GM19397 (cell line): ENCODE measurements around the gene BTBD17.

Experiments used
- ATAC-seq: cut with Tn5 transposase; IDR thresholded peaks from one replicate; pipeline ENCODE4 v1.9.1; 2021; ENCODE audit warnings: mild to moderate bottlenecking, moderate library complexity; ENCODE audit not compliant: unreplicated experiment

BTBD17 gene

DNA sequence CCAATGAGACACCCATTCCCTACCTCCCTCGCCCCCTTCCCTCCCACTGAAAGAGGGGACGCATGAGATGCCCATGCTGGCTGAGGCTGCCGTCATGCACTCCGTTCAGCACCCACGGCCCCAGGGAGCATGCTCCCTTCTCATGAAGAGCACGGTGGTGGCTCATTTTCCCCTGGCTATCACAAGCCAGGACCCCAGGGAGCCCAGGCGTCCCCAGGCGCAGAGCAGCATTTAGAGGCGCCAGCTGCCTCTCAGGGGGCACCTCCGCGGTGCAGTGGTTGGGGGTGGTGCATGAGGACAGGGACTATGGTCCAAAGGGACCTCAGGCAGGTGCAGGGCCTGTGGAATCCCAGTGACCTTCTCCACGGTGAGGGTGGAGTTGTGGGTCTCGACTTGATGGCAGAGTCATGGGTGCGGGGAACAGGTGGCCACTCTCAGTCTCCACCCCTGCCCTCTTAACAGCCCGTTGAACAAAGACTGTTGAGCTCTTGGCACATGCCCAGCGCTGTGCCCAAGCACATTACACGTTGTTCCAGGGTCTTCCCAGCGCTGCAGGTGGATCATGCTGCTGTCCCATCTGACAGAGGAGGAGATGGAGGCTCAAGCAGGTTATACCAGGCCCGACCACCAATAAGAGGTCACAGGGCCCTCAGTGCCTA lies 22.0 kb downstream of the BTBD17 start:
- ATAC-seq: no peak

DNA sequence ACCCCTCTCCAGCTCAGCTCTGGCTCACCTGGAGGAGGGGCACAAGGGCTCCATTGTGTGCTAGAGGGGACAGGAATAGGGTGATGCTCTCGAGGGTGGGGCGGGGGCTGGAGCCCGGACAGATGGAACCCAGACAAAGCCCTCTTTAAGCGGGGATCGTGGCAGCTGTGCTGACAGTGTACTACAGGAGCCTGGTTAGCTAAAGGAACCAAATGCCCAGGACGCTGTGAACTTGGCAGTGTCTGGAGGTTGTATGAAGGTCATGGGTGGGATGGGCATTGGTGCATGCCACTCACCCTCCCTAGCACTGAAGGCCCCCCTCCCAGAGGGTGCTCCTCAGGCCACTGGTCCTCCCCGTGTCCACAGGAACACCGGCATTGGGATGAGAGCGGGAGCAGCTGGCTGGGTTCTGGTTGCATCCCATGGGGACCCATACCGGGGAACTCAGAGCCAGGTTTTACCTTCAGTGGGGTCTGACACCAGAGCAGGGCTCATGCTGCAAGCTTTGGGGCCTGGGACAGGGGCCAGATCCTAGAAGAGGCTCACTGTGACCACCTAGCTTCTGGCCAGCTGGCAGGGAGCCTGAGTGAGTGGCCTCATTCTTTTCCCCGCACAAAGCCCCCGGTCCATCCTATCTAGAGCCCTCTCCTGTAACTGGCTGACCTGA lies 23.7 kb downstream of the BTBD17 start:
- no peak for ATAC-seq

DNA sequence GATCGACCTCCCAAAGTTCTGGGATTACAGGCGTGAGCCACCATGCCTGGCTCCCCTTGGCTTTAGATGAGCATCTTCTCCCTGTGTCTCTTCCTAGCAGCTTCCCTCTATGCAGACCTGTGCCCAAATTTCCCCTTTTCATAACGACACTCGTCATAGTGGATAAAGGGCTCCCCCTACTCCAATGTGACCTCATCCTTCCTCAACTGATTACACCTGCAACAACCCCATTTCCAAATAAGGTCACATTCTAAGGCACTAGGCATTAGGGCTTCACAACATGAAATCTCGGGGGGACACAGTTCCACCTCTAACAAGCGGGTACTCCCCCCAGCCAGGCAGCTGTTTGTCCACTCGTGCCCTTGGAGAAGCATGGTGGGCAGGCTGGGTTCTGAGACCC lies 25.4 kb downstream of the BTBD17 start:
- ATAC-seq: no peak

DNA sequence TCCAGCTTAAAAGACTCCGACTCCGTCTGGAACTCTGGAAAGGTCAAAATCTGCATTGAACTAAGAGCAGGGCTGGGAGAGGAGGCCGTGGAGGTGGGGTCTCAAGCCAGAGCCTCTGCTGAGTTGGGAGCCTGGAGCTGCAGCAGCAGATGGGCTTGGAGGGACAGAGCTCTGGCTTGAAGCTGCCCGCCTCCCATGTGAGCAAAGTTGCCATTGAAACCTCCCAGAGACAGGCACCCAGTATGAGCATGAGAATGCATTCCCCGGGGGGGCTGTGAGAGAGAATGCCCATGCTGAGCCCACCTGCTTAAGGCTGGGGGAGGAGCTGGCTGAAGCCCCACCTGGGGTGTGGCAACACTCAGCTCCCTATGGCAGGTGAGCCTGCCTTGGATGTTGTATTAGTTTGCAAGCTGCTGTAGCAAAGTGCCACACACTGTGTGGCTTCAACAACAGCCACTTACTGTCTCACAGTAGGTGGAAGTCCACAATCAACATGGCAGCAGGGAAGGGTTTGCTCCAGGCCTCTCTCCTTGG lies 26.1 kb downstream of the BTBD17 start:
- no peak for ATAC-seq

DNA sequence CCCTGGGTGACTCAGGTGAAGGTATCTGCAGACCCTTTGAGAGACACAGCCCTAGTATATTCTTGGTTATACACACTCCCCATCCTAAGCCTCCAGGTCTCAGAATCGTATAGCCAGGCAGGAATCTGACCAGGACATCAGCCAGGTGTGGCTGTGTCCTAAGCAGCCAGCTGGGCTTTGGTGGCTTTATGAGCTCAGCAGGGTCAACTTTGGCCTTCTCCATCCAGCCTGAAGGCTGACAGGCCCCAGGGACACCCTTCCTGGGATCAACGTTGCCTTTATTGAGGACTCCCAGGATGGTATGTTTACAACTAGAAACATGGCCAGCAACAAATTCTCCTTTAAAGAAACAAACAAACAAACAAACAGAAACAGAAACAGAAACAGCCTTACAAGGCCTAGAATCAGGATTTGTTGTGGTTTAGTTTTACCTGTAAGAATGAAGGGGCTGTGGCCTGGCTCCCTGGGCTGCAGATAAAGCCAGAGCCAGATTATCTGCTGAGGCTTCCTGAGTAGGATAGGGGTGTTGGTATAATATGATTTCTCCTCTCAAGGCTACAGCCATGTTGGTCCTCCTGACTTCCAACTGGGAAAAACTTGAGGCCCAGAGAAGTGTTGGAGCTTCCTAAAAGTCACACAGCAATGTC lies 27.2 kb downstream of the BTBD17 start:
- ATAC-seq: no peak

DNA sequence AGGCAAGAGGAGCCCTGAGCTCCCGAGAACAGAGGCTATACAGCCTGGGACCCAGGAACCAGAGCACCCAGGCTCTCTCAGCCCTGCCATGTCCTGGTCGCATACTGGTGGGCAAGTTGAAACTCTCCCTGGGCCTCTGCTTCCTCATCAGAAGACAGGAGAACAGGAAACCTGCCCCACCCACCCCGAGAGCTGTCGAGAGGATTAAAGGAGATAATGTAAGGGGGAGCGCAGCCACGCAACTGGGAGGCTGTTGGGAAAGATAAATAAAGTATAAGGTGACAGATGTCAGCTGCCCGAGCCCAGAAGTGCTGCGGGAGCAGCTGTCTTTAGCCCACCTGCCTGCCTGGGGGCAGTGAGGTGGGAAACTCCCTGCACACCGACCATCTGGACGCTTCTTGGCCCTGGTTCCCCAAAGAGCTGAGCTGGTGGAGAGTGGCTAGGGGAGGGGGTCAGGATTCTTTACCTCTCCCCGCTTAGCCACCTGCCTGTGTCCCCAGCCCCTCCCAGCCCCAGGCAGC lies 28.8 kb downstream of the BTBD17 start:
- no peak for ATAC-seq

DNA sequence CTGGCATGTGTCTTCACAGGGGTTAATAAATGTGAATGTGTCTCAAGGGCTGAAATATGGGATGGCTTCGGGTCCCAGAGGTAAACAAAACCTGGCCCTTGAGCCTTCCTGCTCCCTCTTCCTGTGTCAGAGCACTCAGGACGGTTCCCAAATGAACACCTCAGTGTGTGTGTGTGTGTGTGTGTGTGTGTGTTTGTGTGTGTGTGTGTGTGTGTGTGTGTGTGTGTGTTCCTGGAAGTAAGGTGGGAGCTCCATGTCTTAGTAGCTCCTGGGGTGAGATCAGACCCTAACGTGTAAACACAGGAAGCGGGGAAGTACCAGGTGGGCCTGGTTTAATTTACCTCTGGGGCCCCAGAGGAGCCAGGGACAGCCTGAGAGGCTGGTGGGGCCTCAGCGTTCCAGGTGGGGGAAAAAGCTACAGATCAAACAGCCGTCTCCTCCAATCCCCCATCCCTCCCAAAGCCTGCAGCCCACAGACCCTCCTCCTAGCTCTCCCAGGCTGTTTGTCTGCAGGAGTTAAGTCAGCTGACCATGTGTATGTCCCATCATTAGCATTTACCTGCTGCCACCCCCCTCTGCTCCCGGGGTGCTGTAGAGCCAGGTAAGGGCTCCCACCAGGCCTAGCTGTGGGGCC lies 29.5 kb downstream of the BTBD17 start:
- no peak for ATAC-seq

DNA sequence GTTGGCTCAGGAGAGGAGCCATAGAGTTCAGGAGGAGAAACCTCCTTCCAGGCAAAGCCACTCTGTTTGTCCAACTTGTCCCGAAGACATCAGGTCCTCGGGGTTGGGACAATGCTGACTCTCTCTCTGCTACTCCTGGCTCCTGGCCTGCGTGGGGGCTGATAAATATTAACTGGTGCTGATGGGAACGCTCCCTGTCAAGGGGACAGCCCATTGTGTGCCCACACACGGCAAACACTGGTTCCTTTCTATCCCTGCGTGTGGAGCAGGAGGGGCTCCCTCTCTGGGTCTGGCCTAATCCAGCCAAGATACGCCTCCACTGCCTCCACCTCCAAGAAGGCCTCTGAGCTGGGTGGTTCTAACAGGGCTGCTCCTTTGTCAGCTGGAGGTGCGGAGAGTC lies 31.2 kb downstream of the BTBD17 start:
- ATAC-seq: no peak

DNA sequence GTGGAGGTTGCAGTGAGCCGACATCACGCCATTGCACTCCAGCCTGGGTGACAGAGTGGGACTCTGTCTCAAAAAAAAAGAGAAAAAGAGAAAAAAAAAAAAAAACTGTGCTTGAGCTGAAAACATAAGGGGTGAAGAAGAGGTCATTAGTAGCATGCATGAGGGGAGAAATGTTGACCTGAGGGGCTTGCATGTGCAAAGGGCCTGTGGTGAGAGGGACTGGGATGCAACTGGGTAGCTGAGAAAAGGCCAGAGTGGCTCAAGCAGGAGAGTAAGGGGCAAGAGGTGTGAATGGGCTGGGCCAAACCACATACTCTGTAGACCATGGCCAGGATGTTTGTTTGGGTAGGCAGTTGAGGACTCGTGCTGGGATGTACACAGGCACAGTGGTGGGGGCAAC lies 32.3 kb downstream of the BTBD17 start:
- ATAC-seq: no peak

DNA sequence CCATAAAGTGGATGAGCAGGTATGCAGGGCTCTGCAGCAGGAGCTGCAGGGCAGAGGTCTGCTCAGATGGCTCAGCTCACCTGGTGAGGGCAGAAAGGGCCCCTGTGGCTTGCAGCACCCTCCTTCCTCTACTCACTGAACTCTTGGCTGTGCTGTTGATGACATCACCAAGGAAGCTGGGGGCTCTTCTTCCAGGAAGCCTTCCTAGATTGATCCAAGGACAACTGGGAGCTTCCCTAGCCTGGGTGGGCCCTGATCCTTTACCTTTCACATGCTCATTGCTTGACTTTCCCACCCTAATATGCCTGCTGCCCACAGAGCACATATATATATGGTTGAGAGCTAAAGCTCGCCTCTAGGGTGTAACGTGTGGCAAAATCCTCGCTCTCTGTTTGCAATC lies 33.2 kb downstream of the BTBD17 start:
- ATAC-seq: no peak

DNA sequence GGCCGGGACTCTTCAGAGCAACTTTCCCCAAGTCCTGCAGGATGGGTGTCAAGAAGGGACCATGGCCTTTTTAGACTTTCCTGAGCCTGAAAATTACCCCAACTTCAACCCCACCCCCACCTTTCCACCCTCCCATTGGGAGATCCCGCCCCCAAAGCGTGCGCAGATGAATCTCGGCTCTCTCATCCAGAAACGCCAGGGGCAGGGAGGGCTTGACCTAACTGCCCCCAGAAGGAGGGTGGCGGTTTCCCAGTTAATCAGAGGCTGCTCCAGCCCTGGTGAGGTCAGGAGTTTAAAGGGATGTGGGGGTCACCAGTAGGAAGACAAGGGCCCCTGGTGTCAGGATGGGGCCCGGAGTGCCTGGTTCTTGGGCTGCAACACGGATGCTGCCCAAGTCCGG lies 35.2 kb downstream of the BTBD17 start:
- no peak for ATAC-seq

DNA sequence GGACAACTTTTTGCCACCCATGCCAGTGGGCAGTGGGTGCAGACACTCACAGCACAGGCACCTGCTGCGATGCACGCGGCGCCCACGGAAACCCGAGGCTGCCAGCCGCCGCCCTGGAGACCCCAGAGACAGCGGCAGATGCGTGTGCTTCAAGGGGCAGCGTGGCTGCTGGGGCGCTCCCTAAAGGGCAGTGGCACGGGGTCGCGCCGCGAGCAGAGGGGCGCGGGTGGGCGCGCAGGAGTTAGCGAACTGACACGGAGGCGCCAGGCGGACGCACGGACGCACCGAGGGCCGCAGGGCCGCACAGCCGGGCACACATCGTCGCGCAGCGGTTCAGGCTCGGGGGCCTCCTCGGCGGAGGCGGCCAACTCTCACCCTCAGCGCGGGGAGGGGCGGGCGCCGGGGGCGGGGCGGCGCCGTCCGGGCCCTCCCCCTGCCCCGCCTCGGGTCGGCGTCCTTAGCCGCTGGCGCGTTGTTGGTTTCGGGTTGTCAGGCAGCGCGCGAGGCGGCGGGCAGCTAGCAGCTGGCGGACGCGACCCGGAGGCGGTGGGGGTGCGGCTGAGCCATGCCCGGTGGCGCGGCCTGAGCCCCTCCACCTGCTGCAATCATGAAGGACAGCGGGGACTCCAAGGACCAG lies 35.8 kb downstream of the BTBD17 start, which contains the start of gene KIF19:
TSS of gene KIF19 (plus strand) at position 484 of the 637 bp plus-strand sequence. CDS start at position 608, 124 bp downstream.
- no peak for ATAC-seq

DNA sequence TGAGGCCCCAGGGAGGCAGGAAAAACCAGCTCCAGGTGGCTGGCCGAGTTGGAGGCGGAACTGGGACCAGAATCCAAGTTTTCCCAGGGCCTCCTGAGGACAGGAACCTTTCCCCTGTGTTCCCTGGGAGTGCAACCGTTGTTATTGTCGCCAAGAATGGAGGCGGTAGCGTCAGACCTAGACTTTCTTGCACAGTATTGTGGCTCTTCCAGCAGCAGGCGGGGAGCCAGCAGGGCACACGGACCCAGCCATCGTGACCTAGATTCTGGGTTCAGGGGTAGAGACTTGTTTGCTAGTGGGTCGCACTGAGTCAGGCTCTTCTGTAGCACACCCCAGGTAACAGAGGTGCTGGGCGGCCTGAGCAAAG lies 36.3 kb downstream of the BTBD17 start:
- no peak for ATAC-seq

DNA sequence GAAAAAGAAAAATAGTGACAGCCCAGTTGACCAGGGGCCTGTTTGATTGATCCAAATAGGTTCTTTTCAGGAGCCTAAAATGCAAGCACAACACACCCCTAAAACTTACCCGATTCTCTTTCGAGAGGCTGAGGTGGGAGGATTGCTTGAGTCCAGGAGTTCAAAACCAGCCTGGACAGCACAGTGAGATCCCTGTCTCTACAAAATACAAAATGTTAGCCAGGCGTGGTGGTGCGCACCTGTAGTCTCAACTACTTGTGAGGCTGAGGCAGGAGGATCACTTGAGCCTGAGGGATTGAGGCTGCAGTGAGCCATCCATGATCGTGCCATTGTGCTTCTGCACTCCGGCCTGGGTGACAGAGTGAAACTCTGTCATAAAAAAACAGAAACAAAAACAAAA lies 37.1 kb downstream of the BTBD17 start:
- ATAC-seq: no peak

DNA sequence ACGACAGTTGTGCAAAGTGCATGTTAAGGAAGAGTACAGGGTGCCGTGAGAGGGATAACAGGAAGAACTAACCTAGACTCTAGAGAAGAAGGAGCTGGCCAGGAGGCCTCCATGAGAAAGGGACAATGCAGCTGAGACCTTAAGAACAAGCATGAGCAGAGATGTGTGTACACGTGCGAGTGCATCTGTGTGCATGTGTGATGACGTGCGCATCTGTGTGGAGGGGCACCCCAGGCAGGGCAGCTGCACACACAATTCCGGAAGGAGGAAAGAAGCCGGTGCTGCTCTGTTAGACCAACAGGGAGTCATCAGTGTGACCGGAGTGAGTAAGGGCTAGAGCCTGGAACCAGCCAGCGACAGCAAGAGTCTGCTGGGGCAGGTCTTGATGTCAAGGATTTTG lies 43.3 kb downstream of the BTBD17 start:
- ATAC-seq: no peak

DNA sequence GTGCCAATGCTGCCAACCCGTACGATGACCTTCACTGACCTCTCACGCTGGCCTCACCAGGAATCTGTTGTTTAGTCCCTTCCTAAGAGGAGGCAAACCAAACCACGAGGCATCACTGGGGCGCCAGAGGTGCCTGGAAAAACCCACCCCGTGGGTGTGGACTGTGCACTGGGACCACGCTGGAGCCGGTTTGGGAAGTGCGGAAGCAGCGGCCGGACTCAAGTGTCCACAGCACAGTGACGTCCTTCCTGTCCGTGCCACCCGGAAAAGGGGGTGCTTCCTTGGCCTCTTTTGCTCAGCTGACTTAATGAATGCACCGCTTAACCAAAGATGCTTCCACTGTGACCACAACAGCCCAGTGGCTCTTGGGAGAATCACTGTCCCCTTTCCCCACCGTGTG lies 44.6 kb downstream of the BTBD17 start:
- ATAC-seq: no peak

DNA sequence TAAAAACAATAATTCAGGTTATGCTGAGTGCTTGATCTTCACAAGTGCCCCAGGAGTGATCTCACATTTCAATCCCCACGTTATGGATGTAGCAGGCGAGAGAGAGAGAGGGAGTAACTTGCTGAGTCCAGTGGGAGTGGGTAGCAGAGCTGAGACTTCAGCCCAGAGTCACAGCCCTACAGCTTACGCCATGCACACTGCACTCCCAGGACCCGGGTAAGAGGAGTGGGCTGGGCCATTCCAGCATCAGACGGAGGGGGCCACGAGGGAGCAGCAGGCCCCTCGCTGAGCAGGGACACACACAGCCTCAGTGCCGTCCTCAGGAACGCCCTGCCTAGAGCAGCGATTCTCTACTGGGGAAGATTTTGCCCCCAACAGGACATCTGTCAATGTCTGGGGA lies 45.4 kb downstream of the BTBD17 start:
- ATAC-seq: no peak

DNA sequence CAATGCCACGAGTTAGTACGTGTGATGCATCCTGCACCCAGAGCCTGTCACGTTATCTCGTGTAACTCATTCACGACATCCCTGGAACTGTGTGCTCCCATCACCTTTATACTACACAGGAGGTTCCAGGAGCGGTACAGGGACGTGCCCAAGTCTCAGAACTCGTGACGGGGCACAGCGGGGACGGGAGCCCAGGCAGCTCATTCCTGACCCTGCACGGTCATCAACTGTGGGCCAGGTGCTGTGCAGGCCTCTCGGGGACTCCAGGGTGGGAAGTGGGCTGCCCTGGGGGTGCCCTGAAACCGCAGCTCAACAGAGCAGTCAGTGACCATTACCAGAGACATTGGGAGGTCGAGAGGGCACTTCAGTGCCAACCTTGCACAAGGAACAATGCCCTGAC lies 46.8 kb downstream of the BTBD17 start:
- no peak for ATAC-seq

DNA sequence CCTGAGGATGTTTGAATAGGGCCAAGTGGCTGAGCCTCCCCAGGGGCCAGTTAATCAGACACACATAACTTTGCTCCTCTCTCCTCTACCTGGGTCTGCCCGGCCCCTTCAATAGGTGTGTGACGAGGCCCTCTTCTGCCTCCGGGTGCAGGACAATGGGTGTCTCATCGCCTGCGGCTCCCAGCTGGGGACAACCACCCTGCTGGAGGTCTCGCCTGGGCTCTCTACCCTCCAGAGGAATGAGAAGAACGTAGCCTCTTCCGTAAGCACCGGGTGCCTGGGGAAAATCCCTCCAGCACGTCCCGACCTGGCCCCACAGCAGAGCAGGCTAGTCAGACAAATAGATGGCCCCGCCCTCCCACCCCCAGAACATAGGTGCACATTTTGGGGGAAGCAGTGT lies 51.8 kb downstream of the BTBD17 start:
- ATAC-seq: no peak

DNA sequence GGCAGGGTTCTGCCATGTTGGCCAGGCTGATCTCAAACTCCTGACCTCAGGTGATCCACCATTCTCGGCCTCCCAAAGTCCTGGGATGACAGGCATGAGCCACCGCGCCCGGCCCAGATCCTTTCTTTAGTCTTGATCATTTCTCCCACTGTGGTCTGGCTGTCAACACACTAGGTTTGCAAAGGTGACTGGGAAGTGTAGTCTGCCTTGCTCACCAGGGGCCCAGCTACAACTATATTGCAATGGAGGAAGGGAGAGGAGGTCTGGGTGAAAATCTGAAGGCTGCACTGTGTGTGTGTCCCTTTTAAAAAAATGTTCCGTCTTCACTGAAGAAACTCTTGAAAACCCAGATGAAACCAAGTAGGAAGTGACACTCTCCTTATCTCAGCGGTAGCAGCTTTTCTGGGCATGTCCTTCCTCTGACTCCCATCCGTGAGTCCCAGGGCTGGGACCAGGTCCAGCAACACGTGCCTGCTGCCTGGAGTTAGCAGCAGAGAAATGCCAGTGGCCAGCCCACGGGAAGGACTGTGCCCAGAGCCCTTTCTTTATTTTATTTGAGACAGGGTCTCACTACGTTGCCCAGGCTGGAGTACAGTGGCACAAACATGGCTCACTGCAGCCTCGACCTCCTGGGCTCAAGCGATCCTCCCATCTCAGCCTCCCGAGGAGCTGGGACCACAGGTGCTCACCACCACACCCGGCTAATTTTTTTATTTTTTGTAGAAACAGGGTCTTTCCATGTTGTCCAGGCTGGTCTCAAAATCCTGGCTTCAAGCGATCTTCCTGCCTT lies 53.5 kb downstream of the BTBD17 start:
- ATAC-seq: no peak
